ENCODE data around the gene TFAP2A. TPM values are rescaled to one million over a fixed set of nuclear protein-coding genes. Genes with fewer than 3 reads are reported as not detected.

The TFAP2A gene
- total and polyA plus RNA-seq, 12 donors = 0.12 to 0.95 (median 0.20) TPM; not detected in 2

- Histone ChIP-seq H3K27me3 (peaks cover 44 to 100% (median 98%) of the 10 kb centered on the region in 7 donors), H3K4me1 (peaks cover 11 to 60% (median 48%) of the 10 kb centered on the region in 9 donors), H3K4me3 (peak overlapping the region; percentile 41 to 72 (median 64)), H3K36me3 (no peaks in the 10 kb centered on the region), H3K27ac (peak overlapping the region in 2 of 10 donors; percentile 26 to 50), H3K9me3 (no peaks in the 10 kb centered on the region)
- peak in 7 of 8 donors; percentile 34 to 62 (median 47) for ATAC-seq
- intact Hi-C loops (cut with DNase I) = no loop called here
- DNase-seq = no peak
- 0 to 1% methylated on average over 33 to 36 of the region's 36 CpGs for WGBS, 2 donors
- TF ChIP-seq CTCF (IDR thresholded peaks at IDR 0.05) = no peak
These were observed 2.9 kb downstream of the TFAP2A start for GRCh38 chr6:10411971-10412460.

- Histone ChIP-seq H3K36me3 (no peaks in the 10 kb centered on the region), H3K4me3 (peak overlapping the region; percentile 41 to 72 (median 64)), H3K27ac (peak overlapping the region in 2 of 10 donors; percentile 26 to 50), H3K4me1 (peaks cover 11 to 53% (median 44%) of the 10 kb centered on the region in 9 donors), H3K9me3 (no peaks in the 10 kb centered on the region), H3K27me3 (peaks cover 37 to 100% (median 98%) of the 10 kb centered on the region in 7 donors)
- intact Hi-C loops (cut with DNase I) = no loop called here
- no peak for TF ChIP-seq CTCF (IDR thresholded peaks at IDR 0.05)
- ATAC-seq = peak in 3 of 8 donors; percentile 18 to 29 (median 21)
- 1 to 3% methylated on average over 64 to 65 of the region's 65 CpGs for WGBS, 2 donors
- no peak for DNase-seq
These were observed 3.5 kb downstream of the TFAP2A start for GRCh38 chr6:10411131-10411970.

- DNase-seq = no peak
- WGBS, 2 donors = 6 to 7% methylated on average over 36 of the region's 36 CpGs
- H3K9me3 ChIP-seq = no peaks in the 10 kb centered on the region
- no peak for TF ChIP-seq CTCF (IDR thresholded peaks at IDR 0.05)
- no peak overlapping the region for H3K27ac ChIP-seq
- ATAC-seq = no peak
- H3K36me3 ChIP-seq = no peaks in the 10 kb centered on the region
- intact Hi-C loops (cut with DNase I) = no loop called here
- H3K4me3 ChIP-seq = peak overlapping the region in 4 of 10 donors; percentile 64 to 72 (median 65)
- H3K4me1 ChIP-seq = peaks cover 11 to 48% (median 40%) of the 10 kb centered on the region in 9 donors
- H3K27me3 ChIP-seq = peaks cover 28 to 100% (median 98%) of the 10 kb centered on the region in 7 donors
These were observed 4.4 kb downstream of the TFAP2A start for GRCh38 chr6:10410207-10411050.

GRCh38 chr6:10409731-10410206, 5.1 kb downstream of the TFAP2A start:
- Histone ChIP-seq H3K27me3 (peaks cover 28 to 100% (median 98%) of the 10 kb centered on the region in 7 donors), H3K4me1 (peaks cover 11 to 43% (median 37%) of the 10 kb centered on the region in 9 donors), H3K36me3 (no peaks in the 10 kb centered on the region), H3K4me3 (no peak overlapping the region), H3K27ac (no peak overlapping the region), H3K9me3 (peaks cover 0 to 2% (median 0%) of the 10 kb centered on the region in 11 donors)
- DNase-seq (no peak), ATAC-seq (no peak)
- intact Hi-C loops (cut with DNase I) = no loop called here
- 7 to 9% methylated on average over 30 of the region's 30 CpGs for WGBS, 2 donors
- no peak for TF ChIP-seq CTCF (IDR thresholded peaks at IDR 0.05)

Measured in heart right ventricle (tissue), 16 donors.